ENCODE results near the gene MST1.

DNA sequence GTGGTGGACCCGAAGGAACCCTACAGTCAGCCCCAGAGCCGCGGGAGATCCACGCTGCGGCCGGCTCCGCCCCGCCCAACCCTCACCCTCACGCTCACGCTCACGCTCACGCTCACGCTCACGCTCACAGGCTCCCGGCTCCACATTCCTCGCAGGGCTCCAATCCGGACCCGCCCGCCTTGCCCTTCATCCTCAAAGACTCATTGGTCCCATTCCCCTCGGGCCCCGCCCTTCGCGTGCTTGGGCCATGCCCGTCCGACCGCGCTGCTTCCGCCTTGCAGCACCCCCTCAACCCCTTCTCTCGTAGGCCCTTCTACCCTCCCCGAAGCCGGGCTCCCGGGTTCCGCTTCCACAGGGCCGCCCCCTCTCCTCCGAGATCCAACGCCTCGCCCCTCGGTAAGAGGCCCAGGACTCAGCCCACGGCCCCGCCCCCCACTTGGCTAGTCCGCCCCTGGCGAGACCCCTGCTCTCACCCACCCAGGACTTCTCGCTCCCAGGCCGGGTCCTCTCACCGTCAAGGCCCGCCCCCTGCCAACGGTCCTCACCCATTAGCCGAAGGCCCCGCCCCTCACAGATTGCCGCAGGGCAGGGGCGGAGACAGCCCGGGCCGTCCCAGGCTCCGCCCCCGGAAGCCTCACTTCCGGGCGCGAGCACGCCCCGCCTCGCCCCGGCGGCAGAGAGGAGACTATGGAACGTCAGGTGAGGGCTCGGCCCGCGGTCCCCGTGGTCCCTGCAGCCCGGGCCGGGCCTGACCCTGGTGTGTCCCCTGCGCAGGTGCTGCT is 15.4 kb downstream of the MST1 start, which contains the start of gene APEH:
- TF ChIP-seq, protein P1, sequence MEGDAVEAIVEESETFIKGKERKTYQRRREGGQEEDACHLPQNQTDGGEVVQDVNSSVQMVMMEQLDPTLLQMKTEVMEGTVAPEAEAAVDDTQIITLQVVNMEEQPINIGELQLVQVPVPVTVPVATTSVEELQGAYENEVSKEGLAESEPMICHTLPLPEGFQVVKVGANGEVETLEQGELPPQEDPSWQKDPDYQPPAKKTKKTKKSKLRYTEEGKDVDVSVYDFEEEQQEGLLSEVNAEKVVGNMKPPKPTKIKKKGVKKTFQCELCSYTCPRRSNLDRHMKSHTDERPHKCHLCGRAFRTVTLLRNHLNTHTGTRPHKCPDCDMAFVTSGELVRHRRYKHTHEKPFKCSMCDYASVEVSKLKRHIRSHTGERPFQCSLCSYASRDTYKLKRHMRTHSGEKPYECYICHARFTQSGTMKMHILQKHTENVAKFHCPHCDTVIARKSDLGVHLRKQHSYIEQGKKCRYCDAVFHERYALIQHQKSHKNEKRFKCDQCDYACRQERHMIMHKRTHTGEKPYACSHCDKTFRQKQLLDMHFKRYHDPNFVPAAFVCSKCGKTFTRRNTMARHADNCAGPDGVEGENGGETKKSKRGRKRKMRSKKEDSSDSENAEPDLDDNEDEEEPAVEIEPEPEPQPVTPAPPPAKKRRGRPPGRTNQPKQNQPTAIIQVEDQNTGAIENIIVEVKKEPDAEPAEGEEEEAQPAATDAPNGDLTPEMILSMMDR (conservative IDR thresholded peaks at IDR 0.05 in 1 of 2, IDR thresholded peaks at IDR 0.05 in 1 of 2; ENCODE audit: low read depth in 1 of 2, low read length in 2 of 2), result no peak
- no peak for TF ChIP-seq EZH2 (IDR thresholded peaks at IDR 0.05; ENCODE audit: low read length, missing control alignments)
